Small intestine (tissue), 7 donors: Measurements from ENCODE around the gene GRIK4. TPM values are rescaled to one million over a fixed set of nuclear protein-coding genes. Genes with fewer than 3 reads are reported as not detected.

Experiments
- DNase-seq, 2 donors: peaks; one replicate each; pipeline versions ENCODE4 v3.0.0 to v3.0.0-alpha.2; 2013
- FAIRE-seq: peaks from 2 replicates; lab custom pipeline; 2012; peaks lifted over from hg19 to GRCh38; lab: Jason Lieb, UNC
- H3K27ac ChIP-seq, 3 donors: one replicate each; pipeline ENCODE4 v1.5.1; 2013; ENCODE audit warnings: low read length in 2 of 3, mild to moderate bottlenecking in 2 of 3, control low read depth in 1 of 3, inconsistent platforms in 1 of 3, low read depth in 1 of 3, moderate library complexity in 1 of 3
- H3K27me3 ChIP-seq, 3 donors: one replicate each; pipeline ENCODE4 v1.6.1; 2013; ENCODE audit warnings: low read length in 3 of 3, inconsistent platforms in 1 of 3; ENCODE audit not compliant: control insufficient read depth in 3 of 3, insufficient read depth in 3 of 3
- H3K36me3 ChIP-seq, 3 donors: one replicate each; pipeline ENCODE4 v1.6.1; 2013; ENCODE audit warnings: low read length in 3 of 3, inconsistent platforms in 1 of 3, low read depth in 1 of 3, mild to moderate bottlenecking in 1 of 3, moderate library complexity in 1 of 3; ENCODE audit not compliant: control insufficient read depth in 3 of 3, insufficient read depth in 2 of 3
- H3K4me1 ChIP-seq, 3 donors: one replicate each; pipeline ENCODE4 v1.6.1; 2013; ENCODE audit warnings: low read length in 2 of 3, inconsistent platforms in 1 of 3, low read depth in 1 of 3, mild to moderate bottlenecking in 1 of 3, moderate library complexity in 1 of 3; ENCODE audit not compliant: control insufficient read depth in 3 of 3, insufficient read depth in 2 of 3
- H3K4me3 ChIP-seq, 3 donors: one replicate each; pipeline ENCODE4 v1.5.1; 2013; ENCODE audit warnings: low read length in 3 of 3, control low read depth in 1 of 3, inconsistent platforms in 1 of 3, low read depth in 1 of 3, mild to moderate bottlenecking in 1 of 3, moderate library complexity in 1 of 3
- H3K9me3 ChIP-seq, 2 donors: one replicate each; pipeline ENCODE4 v1.6.1; 2013; ENCODE audit warnings: low read depth in 1 of 2, low read length in 1 of 2; ENCODE audit not compliant: control insufficient read depth in 2 of 2, insufficient read depth in 1 of 2
- WGBS, 3 donors: extraction: QIAGEN DNeasy Blood & Tissue Kit; methylation state at CpG; one replicate each; pipeline ENCODE4 v1.1.7; 2013; 5-methylcytosine and 5-hydroxymethylcytosine counted together
- polyA plus RNA-seq, 4 donors: library from polyadenylated mRNA; stranded (reverse) in 3 of 4; unstranded in 1 of 4; fragments of 200-250 nt in 3 of 4; fragments of 120-200 nt in 1 of 4; gene quantifications; one replicate each; pipeline versions ENCODE4 v1.2.1 to v1.2.3, GENCODE V29; 2013
- donor health status: healthy with polysubstance abuse.
- donor health status: control.
- donor health status: control.
- donor health status: Bipolar disorder and iron deficiency.
- donor health status: healthy.

GRIK4 gene
- polyA plus RNA-seq, 4 donors: 0.15 to 1.4 (median 0.27) TPM; not detected in 1

DNA sequence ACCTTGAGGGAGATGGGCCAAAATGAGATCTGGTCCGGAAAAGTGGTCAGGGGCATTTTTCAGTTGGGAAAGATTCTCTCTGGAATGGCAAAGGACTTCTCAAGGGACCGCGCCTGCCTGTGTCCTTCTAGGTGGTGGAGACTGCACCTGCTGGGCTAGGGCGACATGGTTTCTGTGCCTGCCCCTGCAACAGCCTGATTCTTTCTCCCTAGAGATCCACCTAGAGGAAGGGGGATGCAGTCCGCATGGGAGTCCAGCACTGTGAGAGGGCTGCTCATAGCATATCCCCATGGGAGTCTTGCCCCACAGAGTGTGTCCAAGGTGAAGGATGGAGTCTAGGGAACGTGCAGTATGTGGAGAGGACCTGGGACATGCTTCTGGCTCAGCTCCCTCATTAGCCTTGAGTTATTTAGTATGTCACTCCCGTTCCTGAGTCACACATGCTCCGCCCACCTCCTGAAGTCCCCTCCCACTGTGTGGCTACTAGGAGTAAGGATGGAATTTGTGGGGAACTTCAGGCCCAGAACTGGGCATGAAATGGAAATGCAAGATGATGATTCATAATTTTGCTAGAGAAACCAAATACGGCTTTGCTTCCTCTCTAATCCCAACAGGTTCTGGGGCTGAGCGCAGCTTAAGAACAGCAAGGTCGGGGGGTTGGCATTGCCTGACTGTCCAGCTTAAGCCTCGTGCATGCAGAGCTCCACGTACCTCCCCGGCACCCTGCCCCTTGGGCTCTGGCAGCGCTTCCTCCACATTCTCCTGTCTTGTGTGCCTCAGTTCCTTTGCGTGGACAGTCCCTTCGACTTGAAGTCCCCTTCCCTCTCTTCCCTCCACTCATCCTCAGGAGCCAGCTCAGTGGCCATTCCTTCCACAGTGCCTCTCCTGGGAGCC, 35.0 kb downstream of the GRIK4 start:
- Histone ChIP-seq H3K27me3 (no peaks in the 10 kb centered on the region), H3K4me1 (peaks cover 0 to 20% (median 0%) of the 10 kb centered on the region in 3 donors), H3K9me3 (no peaks in the 10 kb centered on the region), H3K36me3 (no peaks in the 10 kb centered on the region), H3K4me3 (no peak overlapping the region), H3K27ac (peak overlapping the region in 1 of 3 donors; percentile 0)
- no peak for FAIRE-seq
- 63 to 79% (median 66%) methylated on average over 17 of the region's 17 CpGs for WGBS, 3 donors
- peak in 1 of 2 donors; percentile 41 for DNase-seq

DNA sequence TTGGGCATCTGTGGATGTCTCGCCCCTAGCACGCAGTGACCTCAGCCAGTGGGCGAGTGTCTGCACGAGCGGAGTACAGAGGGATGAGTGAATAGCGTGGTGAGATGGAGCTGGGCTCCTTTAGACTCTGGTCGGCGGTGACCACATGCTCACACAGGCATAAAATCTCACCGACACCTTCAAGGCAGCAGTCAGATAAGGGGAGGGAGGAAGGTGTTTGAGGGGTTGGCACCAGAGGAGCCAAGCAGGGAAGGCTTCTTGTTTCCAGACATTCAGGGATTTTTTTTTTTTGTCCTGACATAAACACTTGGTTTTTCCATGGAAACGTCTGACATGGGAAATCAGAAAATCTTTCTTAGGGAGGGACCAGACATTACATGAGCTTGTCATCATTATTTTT, 35.8 kb downstream of the GRIK4 start:
- H3K4me3 ChIP-seq: no peak overlapping the region
- no peak for DNase-seq
- WGBS, 3 donors: 60 to 73% (median 60%) methylated on average over 10 of the region's 10 CpGs
- no peaks in the 10 kb centered on the region for H3K27me3 ChIP-seq
- H3K4me1 ChIP-seq: peaks cover 0 to 20% (median 0%) of the 10 kb centered on the region in 3 donors
- no peaks in the 10 kb centered on the region for H3K9me3 ChIP-seq
- no peak for FAIRE-seq
- peak overlapping the region in 2 of 3 donors; percentile 0 to 32 for H3K27ac ChIP-seq
- no peaks in the 10 kb centered on the region for H3K36me3 ChIP-seq

DNA sequence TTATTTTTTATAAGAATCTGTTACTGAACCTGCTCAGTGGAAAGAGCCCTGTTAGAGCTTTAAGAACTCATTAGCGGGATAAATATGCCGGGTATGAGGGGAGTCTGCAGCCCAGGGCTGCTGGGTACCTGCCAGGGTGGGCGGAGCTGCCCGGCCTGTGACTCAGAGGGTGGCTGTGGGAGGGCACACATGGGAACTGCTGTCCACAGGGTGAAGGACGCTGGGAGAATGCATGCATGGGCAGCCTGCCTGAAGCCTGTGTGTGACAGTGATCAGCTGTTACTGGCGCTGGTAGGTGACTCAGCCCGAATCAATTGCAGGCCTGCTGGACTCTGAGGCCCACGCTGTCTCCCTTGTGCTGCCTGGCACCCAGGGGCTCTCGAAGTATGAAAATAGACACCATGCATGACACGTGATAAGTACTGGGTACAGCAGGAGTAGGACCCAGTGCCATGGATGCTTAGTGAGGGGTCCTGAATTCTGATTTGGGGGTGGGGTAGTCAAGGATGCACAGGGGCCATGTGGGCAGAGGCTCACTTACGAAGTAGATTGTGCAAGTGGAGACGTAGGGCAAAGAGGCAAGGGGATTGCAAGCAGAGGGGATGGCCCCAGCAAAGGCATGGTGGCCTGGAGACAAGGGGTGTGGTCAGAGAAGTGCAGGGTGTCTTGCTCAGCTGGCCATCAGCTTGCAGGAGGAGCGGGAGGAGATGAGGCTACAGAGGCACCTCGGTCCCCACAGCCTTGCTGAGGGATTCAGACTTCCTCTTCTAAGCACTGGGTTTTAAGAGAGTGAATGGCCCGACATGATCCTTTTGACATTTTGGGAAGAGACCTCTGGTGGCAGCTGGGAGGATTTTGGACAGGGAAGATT, 36.5 kb downstream of the GRIK4 start:
- Histone ChIP-seq H3K9me3 (no peaks in the 10 kb centered on the region), H3K27ac (peak overlapping the region in 2 of 3 donors; percentile 25 to 32), H3K27me3 (no peaks in the 10 kb centered on the region), H3K4me3 (no peak overlapping the region), H3K4me1 (peaks cover 0 to 20% (median 0%) of the 10 kb centered on the region in 3 donors), H3K36me3 (no peaks in the 10 kb centered on the region)
- FAIRE-seq (no peak), DNase-seq (peak; percentile 52 to 78)
- WGBS, 3 donors: 33 to 44% (median 38%) methylated on average over 15 of the region's 15 CpGs

DNA sequence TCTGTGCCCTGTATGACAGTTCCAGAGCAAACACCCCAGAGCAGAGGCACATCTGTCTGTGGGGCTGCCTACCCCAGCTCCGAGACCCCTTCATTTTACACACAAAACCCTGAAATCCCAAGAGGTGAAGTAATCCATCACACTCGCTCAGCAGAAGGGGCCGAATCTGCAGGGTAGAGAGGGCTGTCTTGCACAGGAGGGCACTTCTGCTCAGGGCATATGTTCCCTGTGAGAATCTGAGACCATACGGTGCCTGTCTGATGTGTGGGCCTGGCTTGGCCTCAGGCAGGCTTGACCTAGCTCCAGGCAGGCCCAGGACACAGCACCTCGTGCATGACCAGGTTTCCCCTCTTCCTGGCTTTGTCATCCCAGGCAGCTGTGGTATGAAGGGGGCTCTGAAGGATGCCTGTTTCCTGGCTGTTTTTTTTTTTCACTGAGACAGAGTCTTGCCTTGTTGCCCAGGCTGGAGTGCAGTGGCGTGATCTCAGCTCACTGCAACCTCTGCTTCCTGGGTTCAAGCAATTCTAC, 37.2 kb downstream of the GRIK4 start:
- Histone ChIP-seq H3K36me3 (no peaks in the 10 kb centered on the region), H3K4me1 (peaks cover 0 to 20% (median 0%) of the 10 kb centered on the region in 3 donors), H3K9me3 (no peaks in the 10 kb centered on the region), H3K27ac (no peak overlapping the region), H3K4me3 (no peak overlapping the region), H3K27me3 (no peaks in the 10 kb centered on the region)
- no peak for FAIRE-seq
- DNase-seq: no peak
- WGBS, 3 donors: 76 to 86% (median 82%) methylated on average over 6 of the region's 6 CpGs

DNA sequence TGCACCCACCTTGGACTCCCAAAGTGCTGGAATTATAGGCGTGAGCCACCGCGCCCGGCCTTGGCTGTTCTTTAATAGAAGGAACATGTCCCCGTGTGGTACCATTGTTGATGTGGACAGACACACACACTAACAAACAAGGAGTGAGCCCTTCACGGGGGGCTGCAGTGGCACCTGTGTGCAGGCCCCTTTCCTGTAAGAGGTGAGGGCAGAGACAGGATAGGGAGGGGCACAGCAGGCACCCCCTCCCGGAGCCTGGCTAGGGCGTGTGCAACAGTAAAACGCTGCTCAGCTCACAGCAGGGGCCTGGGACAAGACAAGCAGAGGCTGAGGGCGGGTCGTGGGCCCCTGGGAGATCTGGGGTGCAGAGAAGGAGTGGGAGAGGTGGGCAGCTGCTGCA, 37.8 kb downstream of the GRIK4 start:
- WGBS, 3 donors: 69 to 82% (median 71%) methylated on average over 11 of the region's 11 CpGs
- FAIRE-seq: no peak
- Histone ChIP-seq H3K36me3 (no peaks in the 10 kb centered on the region), H3K9me3 (no peaks in the 10 kb centered on the region), H3K27ac (no peak overlapping the region), H3K4me1 (peaks cover 0 to 20% (median 0%) of the 10 kb centered on the region in 3 donors), H3K27me3 (no peaks in the 10 kb centered on the region), H3K4me3 (no peak overlapping the region)
- no peak for DNase-seq

DNA sequence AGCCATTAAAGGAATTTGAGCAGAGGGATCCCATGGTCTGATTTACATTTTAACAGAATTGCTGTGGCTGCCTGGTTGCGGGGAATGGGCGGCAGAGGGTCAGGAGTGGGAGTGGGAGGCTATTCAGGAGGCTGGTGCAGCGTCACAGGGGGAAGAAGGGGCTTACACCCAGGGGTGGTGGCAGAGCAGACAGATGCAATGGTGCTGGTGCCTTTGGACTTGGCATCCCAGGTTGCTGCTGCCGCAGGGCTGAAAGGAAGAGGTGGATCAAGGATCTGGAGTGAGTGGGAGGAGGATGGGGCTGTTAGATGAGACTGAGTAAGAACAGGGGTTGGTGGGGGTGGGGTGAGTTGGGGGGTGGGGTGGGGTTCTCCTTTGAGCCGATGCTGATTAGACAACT, 38.5 kb downstream of the GRIK4 start:
- DNase-seq (no peak), FAIRE-seq (no peak)
- H3K36me3 ChIP-seq: no peaks in the 10 kb centered on the region
- H3K4me3 ChIP-seq: no peak overlapping the region
- WGBS, 3 donors: 81 to 86% (median 81%) methylated on average over 5 of the region's 5 CpGs
- no peak overlapping the region for H3K27ac ChIP-seq
- H3K4me1 ChIP-seq: peaks cover 0 to 20% (median 0%) of the 10 kb centered on the region in 3 donors
- no peaks in the 10 kb centered on the region for H3K27me3 ChIP-seq
- no peaks in the 10 kb centered on the region for H3K9me3 ChIP-seq

DNA sequence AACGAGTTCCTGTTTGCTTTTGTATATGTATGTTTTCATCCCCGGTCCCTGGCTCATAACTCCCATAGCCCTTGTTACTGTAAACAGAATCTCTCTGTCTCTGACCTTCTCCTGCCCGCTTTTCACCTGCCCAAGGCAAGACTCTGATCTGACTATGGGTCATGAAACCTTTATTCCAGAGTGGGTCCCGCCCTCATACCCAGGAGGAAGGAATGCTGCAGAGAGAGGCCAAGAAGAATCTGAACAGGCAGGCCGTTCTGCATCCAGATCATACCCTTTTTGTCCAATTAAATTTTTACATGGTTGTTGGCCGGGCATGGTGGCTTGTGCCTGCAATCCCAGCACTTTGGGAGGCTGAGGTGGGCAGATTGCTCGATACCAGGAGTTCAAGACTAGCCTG, 39.6 kb downstream of the GRIK4 start:
- no peak for FAIRE-seq
- Histone ChIP-seq H3K27me3 (no peaks in the 10 kb centered on the region), H3K4me3 (no peak overlapping the region), H3K27ac (no peak overlapping the region), H3K9me3 (no peaks in the 10 kb centered on the region), H3K36me3 (no peaks in the 10 kb centered on the region), H3K4me1 (peaks cover 0 to 20% (median 0%) of the 10 kb centered on the region in 3 donors)
- WGBS, 3 donors: 82 to 88% (median 83%) methylated on average over 7 of the region's 7 CpGs
- no peak for DNase-seq
